ENCODE data around the gene BHLHA15.

- TF ChIP-seq POLR2A (IDR thresholded peaks at IDR 0.05) (no peak), CTCF (IDR thresholded peaks at IDR 0.05) (no peak), EP300 (IDR thresholded peaks at IDR 0.05) (no peak), POLR2AphosphoS5 (IDR thresholded peaks at IDR 0.05) (no peak)
Measured at GRCh38 chr7:98214811-98215321, 3.6 kb downstream of the BHLHA15 start.
